Measurements from ENCODE around the gene BBX. TPM values are rescaled to one million over a fixed set of nuclear protein-coding genes. Genes with fewer than 3 reads are reported as not detected.

BBX gene
- polyA plus RNA-seq, 3 donors: 15.7 to 25.1 (median 16.6) TPM

DNA sequence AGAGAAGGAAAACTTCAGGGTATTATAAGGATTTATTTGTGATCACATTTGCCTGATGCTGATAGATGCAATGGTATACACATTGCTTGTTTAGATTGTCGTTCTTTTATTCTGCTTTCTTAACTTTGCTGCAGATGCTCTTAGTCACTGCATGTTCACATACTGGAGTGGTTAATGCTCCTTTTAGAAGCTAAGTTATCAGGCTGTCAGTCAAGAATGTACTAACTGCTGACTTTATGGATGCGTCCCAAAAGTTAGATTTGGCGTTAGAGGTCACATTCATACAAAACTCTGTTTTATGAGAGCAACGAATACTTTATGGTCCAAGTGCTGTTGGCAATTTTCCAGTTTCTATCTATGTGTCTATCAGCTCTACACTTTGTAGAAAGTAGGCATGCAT lies 160.7 kb downstream of the BBX start:
- no peaks in the 10 kb centered on the region for H3K36me3 ChIP-seq (replicated peaks in 1 of 2; ENCODE audit: control insufficient read depth in 1 of 2, insufficient read depth in 2 of 2, low read length in 2 of 2)
- TF ChIP-seq, protein P1, sequence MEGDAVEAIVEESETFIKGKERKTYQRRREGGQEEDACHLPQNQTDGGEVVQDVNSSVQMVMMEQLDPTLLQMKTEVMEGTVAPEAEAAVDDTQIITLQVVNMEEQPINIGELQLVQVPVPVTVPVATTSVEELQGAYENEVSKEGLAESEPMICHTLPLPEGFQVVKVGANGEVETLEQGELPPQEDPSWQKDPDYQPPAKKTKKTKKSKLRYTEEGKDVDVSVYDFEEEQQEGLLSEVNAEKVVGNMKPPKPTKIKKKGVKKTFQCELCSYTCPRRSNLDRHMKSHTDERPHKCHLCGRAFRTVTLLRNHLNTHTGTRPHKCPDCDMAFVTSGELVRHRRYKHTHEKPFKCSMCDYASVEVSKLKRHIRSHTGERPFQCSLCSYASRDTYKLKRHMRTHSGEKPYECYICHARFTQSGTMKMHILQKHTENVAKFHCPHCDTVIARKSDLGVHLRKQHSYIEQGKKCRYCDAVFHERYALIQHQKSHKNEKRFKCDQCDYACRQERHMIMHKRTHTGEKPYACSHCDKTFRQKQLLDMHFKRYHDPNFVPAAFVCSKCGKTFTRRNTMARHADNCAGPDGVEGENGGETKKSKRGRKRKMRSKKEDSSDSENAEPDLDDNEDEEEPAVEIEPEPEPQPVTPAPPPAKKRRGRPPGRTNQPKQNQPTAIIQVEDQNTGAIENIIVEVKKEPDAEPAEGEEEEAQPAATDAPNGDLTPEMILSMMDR (IDR thresholded peaks at IDR 0.05): no peak
- H4K20me1 ChIP-seq (ENCODE audit: insufficient read depth, low read length): peaks cover 4% of the 10 kb centered on the region
- Mint-ChIP-seq H3K4me3 (no peak overlapping the region), H3K27ac (no peak overlapping the region), H3K4me1 (peaks cover 21% of the 10 kb centered on the region), H3K36me3 (no peaks in the 10 kb centered on the region), H3K9me3 (peaks cover 0 to 4% (median 0%) of the 10 kb centered on the region in 7 donors), H3K27me3 (ENCODE audit: low read depth in 3 of 3) (no peaks in the 10 kb centered on the region)
- H3K79me2 ChIP-seq (ENCODE audit: insufficient read depth, low read length): no peaks in the 10 kb centered on the region
- H3K27me3 ChIP-seq (ENCODE audit: control insufficient read depth in 2 of 2, insufficient read depth in 2 of 2, low read length in 2 of 2): no peaks in the 10 kb centered on the region
- DNase-seq: no peak
- H3K27ac ChIP-seq (ENCODE audit: low read depth in 1 of 2, low read length in 2 of 2): no peak overlapping the region
- no peaks in the 10 kb centered on the region for H3K9me3 ChIP-seq (replicated peaks in 1 of 2; ENCODE audit: control insufficient read depth in 1 of 2, insufficient read depth in 1 of 2, low read length in 2 of 2)
- H3K9ac ChIP-seq (ENCODE audit: insufficient read depth, low read length, poor library complexity, severe bottlenecking): no peak overlapping the region
- H3K4me1 ChIP-seq (ENCODE audit: control insufficient read depth in 1 of 2, insufficient read depth in 2 of 2, low read length in 2 of 2): peaks cover 23 to 26% of the 10 kb centered on the region in 2 donors
- intact Hi-C loops (cut with micrococcal nuclease): no loop called here
- no peak overlapping the region for H2AFZ ChIP-seq (ENCODE audit: insufficient read depth, low read depth, low read length, poor library complexity, severe bottlenecking)
- no peak overlapping the region for H3K4me3 ChIP-seq (replicated peaks in 1 of 3; ENCODE audit: low read depth in 2 of 3, low read length in 3 of 3)
- H3K4me2 ChIP-seq (replicated peaks; ENCODE audit: extremely low read depth, low read length, poor library complexity, severe bottlenecking): no peak overlapping the region
- WGBS (ENCODE audit: insufficient coverage): 100% methylated on average over 3 of the region's 4 CpGs

DNA sequence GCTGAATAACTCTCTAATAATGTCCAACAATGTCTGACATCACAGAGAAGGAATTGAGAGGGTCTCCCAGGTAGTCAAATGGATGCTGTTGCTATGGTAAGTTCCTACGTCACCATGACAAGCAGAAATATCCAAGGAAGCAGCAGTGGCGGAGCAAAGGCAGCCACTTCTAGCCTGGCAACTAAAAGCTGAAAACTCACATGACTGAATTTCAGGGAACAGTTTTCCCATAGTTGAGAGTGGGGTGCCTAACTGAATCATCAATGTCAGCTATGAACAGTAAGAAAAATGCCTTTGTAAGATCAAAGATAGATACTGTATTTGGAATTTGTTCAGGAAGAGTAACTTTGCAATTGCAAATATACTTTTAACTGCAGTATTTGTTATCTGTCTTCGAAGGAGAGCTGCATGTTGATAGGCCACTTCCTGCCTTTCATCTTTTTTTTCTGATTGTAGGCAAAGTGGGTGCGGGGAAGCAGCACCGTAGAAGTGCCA lies 161.7 kb downstream of the BBX start:
- H3K4me3 ChIP-seq (replicated peaks in 1 of 3; ENCODE audit: low read depth in 2 of 3, low read length in 3 of 3): no peak overlapping the region

More for the DNA sequence above, 161.7 kb downstream of the BBX start:
- no peaks in the 10 kb centered on the region for H3K27me3 Mint-ChIP-seq (ENCODE audit: low read depth in 3 of 3)
- Histone ChIP-seq H3K4me2 (replicated peaks; ENCODE audit: extremely low read depth, low read length, poor library complexity, severe bottlenecking) (no peak overlapping the region), H2AFZ (ENCODE audit: insufficient read depth, low read depth, low read length, poor library complexity, severe bottlenecking) (no peak overlapping the region), H3K36me3 (replicated peaks in 1 of 2; ENCODE audit: control insufficient read depth in 1 of 2, insufficient read depth in 2 of 2, low read length in 2 of 2) (no peaks in the 10 kb centered on the region), H3K79me2 (ENCODE audit: insufficient read depth, low read length) (no peaks in the 10 kb centered on the region), H3K27me3 (ENCODE audit: control insufficient read depth in 2 of 2, insufficient read depth in 2 of 2, low read length in 2 of 2) (no peaks in the 10 kb centered on the region), H3K4me1 (ENCODE audit: control insufficient read depth in 1 of 2, insufficient read depth in 2 of 2, low read length in 2 of 2) (peaks cover 23 to 26% of the 10 kb centered on the region in 2 donors), H3K9ac (ENCODE audit: insufficient read depth, low read length, poor library complexity, severe bottlenecking) (no peak overlapping the region), H4K20me1 (ENCODE audit: insufficient read depth, low read length) (peaks cover 4% of the 10 kb centered on the region), H3K9me3 (replicated peaks in 1 of 2; ENCODE audit: control insufficient read depth in 1 of 2, insufficient read depth in 1 of 2, low read length in 2 of 2) (no peaks in the 10 kb centered on the region), H3K27ac (ENCODE audit: low read depth in 1 of 2, low read length in 2 of 2) (no peak overlapping the region)
- peaks cover 0 to 4% (median 0%) of the 10 kb centered on the region in 7 donors for H3K9me3 Mint-ChIP-seq
- DNase-seq: no peak
- H3K4me3 Mint-ChIP-seq: no peak overlapping the region
- TF ChIP-seq, protein P1 (IDR thresholded peaks at IDR 0.05): no peak
- H3K4me1 Mint-ChIP-seq: peaks cover 21% of the 10 kb centered on the region
- intact Hi-C loops (cut with micrococcal nuclease): no loop called here
- H3K27ac Mint-ChIP-seq: no peak overlapping the region
- H3K36me3 Mint-ChIP-seq: no peaks in the 10 kb centered on the region
- WGBS (ENCODE audit: insufficient coverage): 54% methylated on average over 4 of the region's 5 CpGs

Measured in CD14-positive monocyte (primary cell).